HG03097 (cell line): ENCODE measurements around the gene CUEDC1.
A peak's percentile ranks its signal among the peaks of the same experiment; 100 is the strongest.

Source experiments
- ATAC-seq: cut with Tn5 transposase; IDR thresholded peaks from one replicate; pipeline ENCODE4 v1.9.1; 2021; ENCODE audit not compliant: unreplicated experiment, low FRiP score

CUEDC1 gene

DNA sequence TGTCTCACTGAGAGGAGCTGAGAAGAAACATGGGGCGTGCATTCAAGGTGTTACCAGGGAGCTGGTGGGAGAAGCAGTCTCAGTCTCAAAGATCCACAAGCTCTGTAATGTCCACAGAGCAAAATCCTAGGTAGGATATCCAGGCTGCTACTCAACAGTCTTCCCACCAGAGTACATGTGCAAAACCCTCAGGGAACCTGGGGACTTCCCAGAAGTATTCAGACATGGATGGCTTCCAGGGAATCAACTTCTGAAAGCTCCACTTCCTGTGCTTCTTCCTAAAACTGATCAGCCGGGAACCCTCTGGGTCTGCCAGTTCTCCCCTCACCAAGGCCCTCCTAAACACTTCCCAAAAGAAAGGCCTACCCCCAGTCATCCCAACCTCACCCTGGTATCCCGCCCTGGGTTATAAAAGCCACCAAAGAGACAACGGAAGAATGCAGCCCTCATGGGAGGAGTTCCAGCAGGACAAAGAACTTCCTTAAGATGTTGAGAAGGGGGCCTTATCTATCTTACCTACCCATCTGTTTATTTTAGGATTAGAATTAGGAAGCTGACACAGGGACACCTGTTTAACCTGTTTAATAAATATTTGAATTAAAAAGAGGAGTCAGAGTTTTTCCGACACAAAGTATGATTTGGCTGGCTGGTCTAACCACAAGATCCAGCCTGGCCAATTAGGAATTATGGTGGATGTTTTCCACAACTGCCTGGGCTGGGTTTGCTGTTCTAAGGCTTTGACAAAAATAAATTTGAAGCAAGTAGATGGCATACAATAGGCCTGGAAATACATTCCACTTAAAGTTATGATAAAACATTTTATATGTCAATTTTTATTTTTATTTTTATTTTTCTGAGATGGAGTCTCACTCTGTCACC lies 37.0 kb downstream of the CUEDC1 start:
- ATAC-seq, result no peak

DNA sequence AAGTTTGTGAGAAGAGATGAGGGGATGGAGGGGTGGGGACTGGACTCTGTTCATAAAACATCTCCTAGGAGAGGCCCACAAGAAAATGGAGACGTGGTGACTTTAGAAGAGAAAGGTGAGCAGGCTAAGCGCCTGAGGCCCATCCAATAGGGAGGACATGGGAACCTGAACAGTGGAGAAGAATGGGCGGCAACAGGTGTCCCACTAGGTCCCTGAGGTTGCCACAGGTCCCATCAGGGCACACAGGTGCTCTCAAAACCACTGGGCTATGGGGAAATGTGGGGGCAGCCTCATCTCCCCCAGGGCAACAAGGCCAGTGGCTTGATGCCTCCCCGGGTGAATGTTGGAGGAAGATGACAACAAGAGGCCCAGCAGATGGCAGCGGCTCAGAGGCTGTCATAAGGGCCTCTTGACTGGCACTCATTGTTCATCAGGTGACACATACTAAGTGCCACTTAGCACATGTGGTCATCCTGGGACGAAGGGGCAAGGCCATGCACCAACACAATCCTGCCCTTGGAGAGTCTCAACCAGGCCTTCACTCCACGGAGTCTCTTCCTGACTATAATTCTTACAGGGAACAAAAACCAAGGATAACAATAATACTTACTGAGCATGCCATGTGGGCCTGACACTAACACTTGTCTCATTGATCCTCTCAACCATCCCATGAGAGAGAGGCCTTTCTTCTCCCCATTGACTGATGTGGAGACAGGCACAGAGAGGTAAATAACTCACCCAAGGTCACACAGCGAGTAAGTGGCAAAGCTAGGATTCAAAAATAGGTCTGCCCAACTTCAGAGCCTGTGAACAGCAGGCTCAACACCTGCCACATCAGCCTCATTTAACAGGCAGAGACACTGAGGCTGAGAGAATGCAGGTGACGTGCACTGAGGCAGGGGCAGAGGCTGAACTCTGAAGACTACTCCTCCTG lies 38.0 kb downstream of the CUEDC1 start:
- no peak for ATAC-seq

DNA sequence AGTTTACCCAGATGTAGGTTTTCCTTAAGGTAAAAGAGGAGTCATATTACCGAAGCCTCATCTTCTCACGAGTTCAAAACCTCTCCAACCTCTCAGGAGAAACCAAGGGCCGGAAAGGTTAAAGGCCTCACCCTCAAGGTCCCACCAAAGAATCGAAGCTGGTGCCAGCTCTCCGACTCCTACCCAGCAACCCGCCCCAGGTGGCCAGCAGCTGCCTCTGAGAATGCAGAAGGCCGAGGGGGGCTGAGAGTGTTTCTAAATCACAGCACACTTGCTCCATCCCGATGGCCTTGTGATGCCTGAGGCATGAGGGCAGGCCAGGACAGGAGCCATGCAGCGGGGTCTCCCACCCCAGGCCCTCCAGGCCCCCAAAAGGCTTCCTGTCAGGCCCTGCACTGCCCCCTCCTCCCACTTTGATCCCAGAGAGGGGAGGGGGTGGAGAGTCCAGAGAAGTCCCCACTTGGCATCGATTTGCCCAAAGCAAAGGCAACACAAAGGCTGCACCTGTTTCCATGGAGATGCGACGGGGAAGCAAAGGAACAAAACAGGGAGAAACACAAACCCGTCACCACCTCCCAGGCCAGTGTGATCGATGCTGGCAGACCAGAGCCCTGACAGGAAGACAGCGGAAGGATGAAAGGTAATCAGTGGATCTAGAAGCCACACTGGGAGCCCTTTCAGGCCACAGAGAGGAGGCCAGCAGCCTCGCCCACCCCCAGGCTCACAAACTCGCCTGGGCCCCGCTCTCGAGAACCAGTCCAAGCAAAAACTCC lies 39.0 kb downstream of the CUEDC1 start:
- no peak for ATAC-seq

DNA sequence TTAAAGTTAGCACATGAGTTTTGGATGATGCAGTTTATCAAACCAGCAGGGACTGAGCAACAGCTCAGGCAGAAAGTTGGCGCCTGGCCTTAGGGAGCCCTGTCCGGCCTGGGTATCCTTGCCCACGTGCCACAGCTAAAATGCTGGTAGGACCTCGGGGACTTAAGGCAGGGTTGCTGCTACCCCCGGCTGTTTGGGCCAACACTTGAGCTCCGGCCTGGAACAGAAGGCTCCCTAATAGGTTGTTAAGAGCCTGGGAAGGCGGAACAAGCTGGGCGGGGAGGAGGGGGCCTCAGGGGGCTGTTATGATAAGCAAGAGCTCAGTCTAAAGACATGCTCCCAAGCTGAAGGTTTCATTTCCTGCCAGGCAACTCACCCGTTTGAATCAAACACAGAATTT lies 39.7 kb downstream of the CUEDC1 start:
- no peak for ATAC-seq

- no peak for ATAC-seq
Observed at GRCh38 chr17:57914273-57915142, 40.7 kb downstream of the CUEDC1 start.

- no peak for ATAC-seq
Observed at GRCh38 chr17:57913575-57914272, 41.5 kb downstream of the CUEDC1 start.

DNA sequence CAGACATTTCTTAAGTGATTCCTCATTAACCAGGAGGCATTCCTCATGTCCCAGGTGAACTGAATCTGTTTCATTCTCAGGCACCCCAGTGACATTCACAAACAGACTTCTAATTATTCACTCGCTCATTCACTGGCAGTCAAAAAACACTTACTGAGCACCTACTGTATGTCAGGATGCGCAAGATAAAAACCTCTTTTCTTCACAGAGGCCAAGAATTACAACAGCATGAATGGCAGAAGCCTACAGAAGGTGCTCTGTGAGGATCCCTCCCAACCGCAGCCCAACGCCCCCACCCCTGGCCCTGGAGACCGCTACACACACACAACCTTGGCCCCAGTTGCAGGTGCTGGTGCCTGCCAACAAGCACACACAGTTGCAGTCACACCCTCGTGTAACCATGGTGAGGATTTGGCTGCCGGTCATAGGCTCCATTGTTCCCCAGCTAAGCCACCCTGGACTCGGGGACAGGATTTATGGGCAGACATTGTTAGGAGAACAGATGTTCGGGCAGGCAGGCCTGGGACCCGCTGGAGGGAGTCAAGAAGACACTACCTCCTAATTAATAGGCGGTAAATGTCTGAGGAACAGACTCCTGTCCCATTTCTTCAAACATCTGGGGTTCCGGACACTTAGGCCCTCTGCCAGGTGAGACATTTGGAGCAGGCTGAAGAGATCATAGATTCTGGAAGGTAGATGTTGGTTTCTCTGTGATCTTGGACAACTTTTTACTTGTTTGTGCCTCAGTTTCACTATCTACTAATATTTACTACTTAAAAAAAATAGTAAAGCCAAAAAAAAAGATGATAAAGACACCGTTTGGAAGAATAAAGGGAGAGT lies 43.2 kb downstream of the CUEDC1 start:
- ATAC-seq, result no peak

DNA sequence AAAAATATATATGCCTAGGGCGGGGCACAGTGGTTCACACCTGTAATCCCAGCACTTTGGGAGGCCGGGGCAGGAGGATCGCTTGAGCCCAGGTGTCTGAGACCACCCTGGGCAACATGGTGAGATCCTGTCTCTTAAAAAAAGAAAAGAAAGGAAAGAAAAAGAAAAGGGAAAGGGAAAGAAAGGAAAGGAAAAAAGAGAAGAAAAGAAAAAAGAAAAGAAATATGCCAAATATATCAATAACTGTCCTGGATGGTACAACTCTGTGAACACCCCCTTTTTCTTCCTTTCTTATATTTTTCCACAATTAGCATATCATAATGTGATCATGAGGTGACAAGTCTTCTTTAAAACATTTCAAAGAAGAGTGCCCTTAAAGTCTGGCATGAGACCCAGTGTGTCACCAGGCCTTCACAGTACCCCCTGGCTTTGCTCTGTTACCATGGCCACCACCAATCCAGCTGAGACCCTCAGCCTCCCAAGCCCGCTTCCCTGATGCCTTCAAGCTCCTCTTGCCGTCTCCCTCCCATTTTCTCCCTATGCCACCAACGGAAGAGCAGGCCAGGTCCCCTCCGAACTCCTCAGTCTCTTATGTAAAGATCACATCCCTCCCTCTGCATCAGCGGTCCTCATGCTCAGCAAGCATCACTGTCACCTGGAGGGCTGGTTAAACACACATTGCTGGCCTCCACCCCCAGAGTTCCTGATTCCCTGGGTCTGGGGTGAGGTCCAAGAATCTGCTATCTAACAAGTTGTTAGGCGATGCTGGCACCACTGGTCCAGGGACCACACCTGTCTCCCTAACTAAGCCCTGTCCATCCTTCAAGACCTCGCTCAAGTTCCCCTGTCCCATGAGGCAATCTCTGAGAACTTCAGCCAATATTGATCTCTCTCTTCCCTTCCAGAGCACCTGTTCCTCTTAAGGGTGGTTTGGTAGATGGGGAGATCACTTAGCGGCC lies 44.5 kb downstream of the CUEDC1 start:
- no peak for ATAC-seq

DNA sequence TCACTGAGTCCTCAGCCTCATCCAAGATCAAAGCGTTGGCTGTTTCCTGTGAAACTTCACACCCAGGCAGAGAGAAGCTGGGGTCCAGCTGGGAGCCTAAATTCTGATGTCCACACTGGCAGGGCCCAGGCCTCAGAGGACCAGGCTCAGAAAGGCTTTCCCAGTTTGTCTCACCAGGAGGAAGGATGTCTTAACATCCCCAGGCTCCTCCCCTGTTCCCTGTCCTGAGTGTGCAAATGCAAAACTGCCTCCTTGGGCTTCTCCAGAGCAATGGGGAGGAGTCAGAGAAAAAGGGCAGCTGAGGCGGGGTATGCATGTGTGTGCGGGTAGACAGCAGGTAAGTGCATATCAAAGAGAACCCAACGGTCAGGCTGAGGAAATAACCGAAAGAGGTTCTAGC lies 45.7 kb downstream of the CUEDC1 start:
- no peak for ATAC-seq

DNA sequence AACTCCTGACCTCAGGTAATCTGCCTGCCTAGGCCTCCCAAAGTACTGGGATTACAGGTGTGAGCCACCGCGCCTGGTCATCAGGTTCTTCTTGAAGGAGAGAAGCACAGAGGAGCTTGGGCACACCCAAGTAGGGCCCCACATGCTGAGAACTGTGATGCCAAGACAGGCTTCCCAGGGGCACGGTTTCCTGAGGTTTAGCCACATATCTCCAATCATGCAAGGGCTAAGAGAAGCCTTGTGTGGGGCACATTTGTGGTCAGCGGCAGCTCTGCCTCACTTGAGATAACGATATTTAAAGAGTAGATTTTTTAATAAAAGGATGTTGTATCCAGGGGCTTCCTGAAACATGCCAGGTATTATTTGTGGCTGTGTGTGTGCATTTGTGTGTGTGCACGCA lies 46.9 kb downstream of the CUEDC1 start:
- ATAC-seq, result no peak

- ATAC-seq, result no peak
Observed at GRCh38 chr17:57906910-57907309, 48.3 kb downstream of the CUEDC1 start.

GRCh38 chr17:57905875-57906455 lies 49.2 kb downstream of the CUEDC1 start:
- no peak for ATAC-seq

DNA sequence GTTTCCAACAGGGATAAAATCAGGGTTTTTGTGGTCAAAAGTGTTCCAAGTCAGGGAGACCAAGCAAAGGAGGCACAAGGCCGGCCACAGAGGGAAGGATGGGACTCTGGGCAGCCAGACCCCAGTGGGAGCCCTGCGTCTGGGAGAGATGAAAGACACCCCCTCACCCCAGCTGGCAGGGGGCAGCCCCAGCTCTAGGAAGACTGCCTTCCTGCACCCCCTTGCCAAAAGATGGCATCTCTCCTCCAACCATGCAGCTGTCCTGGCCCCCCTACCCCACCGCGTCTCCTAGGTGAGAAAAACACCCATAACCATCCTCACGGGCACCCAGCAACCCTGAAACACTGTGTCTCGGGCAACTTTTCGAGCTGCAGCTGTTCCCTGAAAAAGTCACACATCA lies 51.3 kb downstream of the CUEDC1 start:
- no peak for ATAC-seq

- peak; percentile 57 for ATAC-seq
Observed at GRCh38 chr17:57902800-57903759, 52.1 kb downstream of the CUEDC1 start.

DNA sequence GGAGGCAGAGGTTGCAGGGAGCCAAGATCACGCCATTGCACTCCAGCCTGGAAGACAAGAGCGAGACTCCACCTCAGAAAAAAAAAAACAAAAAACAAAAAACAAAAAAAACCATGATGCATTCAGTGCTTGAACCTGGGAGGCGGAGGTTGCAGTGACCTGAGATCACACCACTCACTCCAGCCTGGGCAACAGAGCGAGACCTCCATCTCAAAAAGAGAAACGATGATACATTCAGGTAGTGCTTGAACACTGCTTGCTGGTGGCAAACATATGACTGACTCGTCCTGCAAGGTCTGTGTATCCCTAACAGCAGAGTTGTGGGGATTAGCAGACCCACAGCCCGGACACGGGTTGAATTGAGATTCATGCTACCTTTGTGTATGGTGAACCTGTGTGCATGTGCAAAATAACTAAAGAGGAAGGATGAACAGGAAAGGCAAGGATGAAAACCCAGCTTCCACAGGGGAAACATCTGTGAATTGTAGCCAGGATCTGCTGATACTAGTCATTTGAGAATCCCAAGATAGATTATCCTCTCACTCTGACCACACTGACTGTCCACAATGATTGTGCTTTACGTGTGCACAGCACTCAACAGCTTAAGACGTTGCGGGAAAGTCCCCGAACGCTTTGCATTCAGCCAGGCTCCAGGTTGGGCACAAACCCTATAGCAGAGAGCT lies 53.0 kb downstream of the CUEDC1 start:
- peak; percentile 67 for ATAC-seq
